BLaER1 treated with 17β-estradiol and CSF1 and Interleukin-3, amounts not matched to agents 10 nM and 100 nM (cell line): ENCODE results near the gene HRH2.
A peak's percentile ranks its signal among the peaks of the same experiment; 100 is the strongest.

ENCODE experiments used
- H3K27ac ChIP-seq, 11 experiments: shearing (Covaris generic); formaldehyde crosslinking; 2 replicates each; pipeline ENCODE4 v1.8.1; 2022
- H3K27me3 ChIP-seq, 11 experiments: shearing (Covaris generic); formaldehyde crosslinking; 2 replicates each; pipeline ENCODE4 v1.8.1; 2022
- H3K36me3 ChIP-seq, 11 experiments: shearing (Covaris generic); formaldehyde crosslinking; 2 replicates each; pipeline ENCODE4 v1.8.1; 2022
- H3K4me1 ChIP-seq, 10 experiments: shearing (Covaris generic); formaldehyde crosslinking; 2 replicates each; pipeline ENCODE4 v1.8.1; 2022
- H3K4me2 ChIP-seq, 11 experiments: shearing (Covaris generic); formaldehyde crosslinking; 2 replicates each; pipeline ENCODE4 v1.8.1; 2022
- H3K4me3 ChIP-seq, 10 experiments: shearing (Covaris generic); formaldehyde crosslinking; 2 replicates each; pipeline ENCODE4 v1.8.1; 2022
- H3K9ac ChIP-seq, 11 experiments: shearing (Covaris generic); formaldehyde crosslinking; 2 replicates each; pipeline ENCODE4 v1.8.1; 2022
- H3K9me3 ChIP-seq, 11 experiments: shearing (Covaris generic); formaldehyde crosslinking; replicated peaks in 1 of 11; 2 replicates each; pipeline ENCODE4 v1.8.1; 2022
- H4K20me1 ChIP-seq, 11 experiments: shearing (Covaris generic); formaldehyde crosslinking; 2 replicates each; pipeline ENCODE4 v1.8.1; 2022
- Cebpa-rat ChIP-seq, 11 experiments: shearing (Covaris generic); IDR thresholded peaks; 2 replicates each; pipeline ENCODE4 v1.8.1; 2022

HRH2 gene

DNA sequence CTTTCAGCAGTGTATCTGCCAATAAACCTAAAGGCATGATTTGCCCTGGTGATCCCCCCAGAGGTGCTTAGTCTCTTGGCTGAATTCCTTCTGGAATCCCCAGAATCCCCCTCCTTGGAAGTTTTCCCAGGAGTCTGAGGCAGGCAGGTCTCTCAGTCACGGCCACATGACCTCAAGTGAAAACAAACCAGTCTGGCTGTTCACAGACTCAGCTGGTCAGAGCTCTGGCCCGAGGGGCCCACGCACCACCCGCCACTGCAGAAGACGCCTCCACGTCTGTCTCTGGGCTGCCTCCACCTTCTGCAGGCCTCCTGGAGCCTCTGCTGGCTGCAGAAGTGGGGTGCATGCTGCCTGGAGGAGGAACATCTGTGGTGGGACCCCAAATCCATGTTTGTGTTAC, 52.5 kb downstream of the HRH2 start:
- H3K9ac ChIP-seq, result peak overlapping the region in 3 of 11 experiments; percentile 3 to 57 (median 4); a peak in 4 of 22 replicates
- H3K27ac ChIP-seq, result no peak overlapping the region
- H3K4me3 ChIP-seq, result no peak overlapping the region
- peaks cover 0 to 70% (median 16%) of the 10 kb centered on the region in 11 experiments; a peak in 12 of 22 replicates for H3K36me3 ChIP-seq
- no peaks in the 10 kb centered on the region for H3K27me3 ChIP-seq
- peaks cover 10 to 23% (median 17%) of the 10 kb centered on the region in 11 experiments; a peak in 21 of 22 replicates for H3K9me3 ChIP-seq
- peaks cover 30 to 55% (median 41%) of the 10 kb centered on the region in 10 experiments for H3K4me1 ChIP-seq
- no peak for TF ChIP-seq Cebpa-rat (IDR thresholded peaks at IDR 0.05)
- H3K4me2 ChIP-seq, result peak overlapping the region in 8 of 11 experiments; percentile 43 to 74 (median 62); a peak in 14 of 22 replicates
- H4K20me1 ChIP-seq, result peaks cover 0 to 45% (median 12%) of the 10 kb centered on the region in 11 experiments; a peak in 9 of 22 replicates

DNA sequence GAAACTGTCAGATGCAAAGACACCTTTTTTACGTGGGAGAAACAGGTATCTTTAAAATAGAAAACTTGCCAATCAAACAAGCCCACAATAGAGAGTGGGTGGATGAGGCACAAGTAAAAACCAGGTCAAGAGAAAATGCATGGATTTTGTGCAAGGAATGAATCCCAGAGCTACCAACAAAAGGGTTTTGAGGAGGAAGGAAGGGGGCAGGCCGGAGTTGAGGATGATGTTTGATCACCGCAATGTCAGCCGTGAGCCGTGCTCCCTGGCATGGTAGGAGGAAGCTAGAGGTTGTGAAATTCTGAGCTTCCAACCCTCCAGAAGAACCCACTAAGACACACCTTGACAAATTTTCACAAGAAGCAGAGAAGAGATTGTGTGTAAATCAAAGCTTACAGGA, 53.2 kb downstream of the HRH2 start:
- peak overlapping the region in 8 of 11 experiments; percentile 3 to 74 (median 62); a peak in 10 of 22 replicates for H3K4me2 ChIP-seq
- H3K36me3 ChIP-seq, result peaks cover 0 to 63% (median 16%) of the 10 kb centered on the region in 11 experiments; a peak in 12 of 22 replicates
- H3K27ac ChIP-seq, result no peak overlapping the region
- H3K4me1 ChIP-seq, result peaks cover 30 to 55% (median 41%) of the 10 kb centered on the region in 10 experiments
- 0 out of 22 replicates have a peak overlapping the region, but pooled peaks of 1 of the 11 experiments have one; percentile 50 for H3K9ac ChIP-seq
- H4K20me1 ChIP-seq, result peaks cover 0 to 39% (median 9%) of the 10 kb centered on the region in 11 experiments; a peak in 8 of 22 replicates
- TF ChIP-seq Cebpa-rat (IDR thresholded peaks at IDR 0.05), result no peak
- peaks cover 10 to 30% (median 18%) of the 10 kb centered on the region in 11 experiments; a peak in 21 of 22 replicates for H3K9me3 ChIP-seq
- H3K27me3 ChIP-seq, result no peaks in the 10 kb centered on the region
- no peak overlapping the region for H3K4me3 ChIP-seq

- Histone ChIP-seq H3K9me3 (peaks cover 12 to 36% (median 25%) of the 10 kb centered on the region in 11 experiments; a peak in 21 of 22 replicates), H4K20me1 (peaks cover 0 to 34% (median 6%) of the 10 kb centered on the region in 11 experiments; a peak in 8 of 22 replicates), H3K4me2 (peak overlapping the region in 6 of 11 experiments; percentile 27 to 69 (median 62); a peak in 6 of 22 replicates), H3K4me3 (no peak overlapping the region), H3K9ac (no peak overlapping the region; a peak in 1 of 22 replicates), H3K4me1 (peaks cover 30 to 53% (median 40%) of the 10 kb centered on the region in 10 experiments), H3K27me3 (no peaks in the 10 kb centered on the region), H3K27ac (no peak overlapping the region), H3K36me3 (peaks cover 0 to 56% (median 16%) of the 10 kb centered on the region in 11 experiments; a peak in 12 of 22 replicates)
- no peak for TF ChIP-seq Cebpa-rat (IDR thresholded peaks at IDR 0.05)
Observed at GRCh38 chr5:175711472-175712312, 53.8 kb downstream of the HRH2 start.

DNA sequence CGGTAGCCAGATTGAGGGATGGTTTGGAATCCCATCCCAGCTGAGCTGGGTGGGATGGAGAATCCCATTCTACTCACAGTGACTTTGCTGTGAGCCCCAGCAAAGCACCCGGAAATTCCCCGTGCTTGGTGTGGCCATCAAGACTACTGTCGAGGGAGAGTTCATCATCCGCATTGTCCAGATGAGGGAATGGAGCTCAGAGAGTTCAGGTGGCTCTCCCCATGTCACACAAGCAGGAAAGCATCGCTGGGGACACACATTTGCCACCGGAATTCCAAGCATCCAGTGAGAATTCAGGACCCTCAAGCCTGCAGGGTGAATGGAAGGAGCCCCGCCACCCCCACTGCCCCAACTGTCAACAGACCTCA, 54.4 kb downstream of the HRH2 start:
- Histone ChIP-seq H3K9me3 (peaks cover 18 to 42% (median 31%) of the 10 kb centered on the region in 11 experiments; a peak in 21 of 22 replicates), H3K27ac (no peak overlapping the region), H3K4me3 (no peak overlapping the region), H3K27me3 (no peaks in the 10 kb centered on the region; a peak in 1 of 22 replicates), H3K9ac (no peak overlapping the region), H3K4me1 (peaks cover 30 to 48% (median 40%) of the 10 kb centered on the region in 10 experiments), H4K20me1 (peaks cover 0 to 31% (median 6%) of the 10 kb centered on the region in 11 experiments; a peak in 8 of 22 replicates), H3K4me2 (peak overlapping the region in 6 of 11 experiments; percentile 27 to 64 (median 51); a peak in 12 of 22 replicates), H3K36me3 (peaks cover 0 to 50% (median 16%) of the 10 kb centered on the region in 11 experiments; a peak in 12 of 22 replicates)
- no peak for TF ChIP-seq Cebpa-rat (IDR thresholded peaks at IDR 0.05)

DNA sequence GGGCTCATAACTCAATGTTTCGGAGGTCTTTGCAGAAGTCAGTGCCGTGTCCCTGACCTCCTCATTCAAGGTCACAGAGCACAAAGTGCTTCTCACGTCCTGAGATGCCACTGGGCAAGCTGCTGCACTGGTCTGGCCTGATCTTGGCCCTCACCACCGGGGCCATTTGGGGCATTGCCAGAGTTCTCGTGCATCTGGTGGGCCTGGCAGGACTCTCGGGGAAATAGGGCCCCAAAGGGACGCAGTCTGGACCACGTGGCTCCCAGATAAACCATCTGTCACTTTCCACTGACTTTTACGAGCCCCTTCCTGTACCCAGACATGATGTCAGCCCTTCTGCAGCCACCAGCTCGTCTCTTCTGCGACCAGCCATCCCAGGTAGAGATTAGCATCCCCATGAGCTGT, 54.8 kb downstream of the HRH2 start:
- TF ChIP-seq Cebpa-rat (IDR thresholded peaks at IDR 0.05), result no peak
- H3K4me1 ChIP-seq, result peaks cover 30 to 48% (median 40%) of the 10 kb centered on the region in 10 experiments
- no peaks in the 10 kb centered on the region; a peak in 1 of 22 replicates for H3K27me3 ChIP-seq
- peak overlapping the region in 6 of 11 experiments; percentile 27 to 64 (median 51); a peak in 13 of 22 replicates for H3K4me2 ChIP-seq
- H4K20me1 ChIP-seq, result peaks cover 0 to 30% (median 6%) of the 10 kb centered on the region in 11 experiments; a peak in 8 of 22 replicates
- H3K9ac ChIP-seq, result no peak overlapping the region
- no peak overlapping the region for H3K27ac ChIP-seq
- H3K4me3 ChIP-seq, result no peak overlapping the region
- H3K9me3 ChIP-seq, result peaks cover 21 to 45% (median 33%) of the 10 kb centered on the region in 11 experiments; a peak in 21 of 22 replicates
- peaks cover 0 to 48% (median 15%) of the 10 kb centered on the region in 11 experiments; a peak in 12 of 22 replicates for H3K36me3 ChIP-seq

DNA sequence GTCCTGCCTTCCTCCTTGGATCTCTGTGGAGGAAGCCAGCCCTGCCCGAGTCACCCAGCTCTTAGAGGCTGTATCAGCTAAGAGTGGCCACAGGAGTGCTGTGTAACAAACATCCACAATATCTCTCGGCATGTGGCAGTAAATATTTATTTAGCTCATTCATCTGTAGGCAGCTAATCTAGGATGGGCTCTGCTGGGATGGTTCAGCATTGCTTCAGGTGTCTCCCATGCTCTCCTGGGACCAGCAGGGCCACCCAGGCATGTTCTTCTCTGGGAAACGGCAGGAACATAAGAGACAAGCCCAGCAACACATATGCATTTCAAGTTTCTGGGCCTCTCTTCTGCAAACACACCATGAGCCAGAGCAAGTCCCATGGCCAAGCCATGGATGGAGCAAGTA, 56.1 kb downstream of the HRH2 start:
- Histone ChIP-seq H3K9ac (no peak overlapping the region), H3K27me3 (no peaks in the 10 kb centered on the region; a peak in 1 of 22 replicates), H4K20me1 (peaks cover 0 to 18% (median 0%) of the 10 kb centered on the region in 11 experiments; a peak in 6 of 22 replicates), H3K4me2 (no peak overlapping the region), H3K4me3 (no peak overlapping the region), H3K36me3 (peaks cover 0 to 36% (median 8%) of the 10 kb centered on the region in 11 experiments; a peak in 10 of 22 replicates), H3K27ac (no peak overlapping the region), H3K4me1 (peaks cover 23 to 36% (median 34%) of the 10 kb centered on the region in 10 experiments), H3K9me3 (peaks cover 21 to 45% (median 33%) of the 10 kb centered on the region in 11 experiments; a peak in 21 of 22 replicates)
- no peak for TF ChIP-seq Cebpa-rat (IDR thresholded peaks at IDR 0.05)

DNA sequence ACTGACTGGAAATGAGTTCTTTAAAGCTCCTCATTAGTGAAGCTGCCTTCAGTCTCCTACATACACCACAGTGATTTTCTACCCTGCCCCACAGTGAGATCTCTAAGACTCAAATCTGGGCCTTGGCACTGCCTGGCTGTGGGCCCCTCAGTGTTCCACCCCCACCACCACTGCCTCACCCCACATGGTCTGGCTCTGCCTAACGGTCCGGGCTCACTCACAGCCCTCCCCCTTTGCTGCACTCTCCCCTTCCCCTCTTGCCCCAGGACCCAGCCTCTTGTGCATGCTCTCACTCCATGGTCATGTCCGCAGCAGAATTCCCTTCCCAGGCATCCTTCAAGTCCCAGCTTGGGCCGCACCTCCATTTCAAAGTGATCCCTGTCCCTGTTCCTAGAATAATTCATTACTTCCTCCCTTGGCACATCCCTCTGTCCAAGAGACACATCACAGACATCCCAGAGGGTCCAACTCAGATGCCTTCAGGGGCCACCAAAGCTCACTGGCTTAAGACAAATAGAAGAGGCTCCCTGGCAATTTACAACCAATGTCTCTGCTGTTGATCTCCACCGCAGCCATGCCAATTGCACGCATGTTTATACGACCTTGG, 56.7 kb downstream of the HRH2 start:
- Histone ChIP-seq H3K4me3 (no peak overlapping the region), H3K27ac (no peak overlapping the region), H3K9me3 (peaks cover 21 to 45% (median 33%) of the 10 kb centered on the region in 11 experiments; a peak in 21 of 22 replicates), H3K4me1 (peaks cover 16 to 30% (median 28%) of the 10 kb centered on the region in 10 experiments), H3K9ac (no peak overlapping the region), H3K27me3 (no peaks in the 10 kb centered on the region; a peak in 1 of 22 replicates), H3K36me3 (peaks cover 0 to 29% (median 3%) of the 10 kb centered on the region in 11 experiments; a peak in 10 of 22 replicates), H4K20me1 (peaks cover 0 to 11% (median 0%) of the 10 kb centered on the region in 11 experiments; a peak in 5 of 22 replicates), H3K4me2 (no peak overlapping the region)
- TF ChIP-seq Cebpa-rat (IDR thresholded peaks at IDR 0.05), result no peak
